Parathyroid adenoma (tissue), 2 donors: ENCODE results near the gene HKDC1.
"Not testable (repeated sequence)": the region's sequence is repeated elsewhere in the genome, so short reads cannot be mapped to it uniquely, and the experiment has no call there.

Experiments used
- H2AFZ ChIP-seq: fragments of 300-600 bp; sonication (generic); one replicate; pipeline ENCODE4 v1.7.0; 2017; ENCODE audit warnings: antibody characterized with exemption, mild to moderate bottlenecking
- H3K27ac ChIP-seq: fragments of 300-600 bp; sonication (generic); one replicate; pipeline ENCODE4 v1.7.0; 2017
- H3K27me3 ChIP-seq: fragments of 300-600 bp; sonication (generic); one replicate; pipeline ENCODE4 v1.7.0; 2017; ENCODE audit warnings: low read length; ENCODE audit not compliant: control insufficient read depth, insufficient read depth
- H3K36me3 ChIP-seq: fragments of 300-600 bp; sonication (generic); one replicate; pipeline ENCODE4 v1.7.0; 2017; ENCODE audit warnings: low read length; ENCODE audit not compliant: control insufficient read depth, insufficient read depth
- H3K4me1 ChIP-seq: fragments of 300-600 bp; sonication (generic); one replicate; pipeline ENCODE4 v1.7.0; 2017; ENCODE audit warnings: control low read depth
- H3K4me2 ChIP-seq: fragments of 300-600 bp; sonication (generic); one replicate; pipeline ENCODE4 v1.7.0; 2017; ENCODE audit warnings: low read length
- H3K4me3 ChIP-seq: fragments of 300-600 bp; sonication (generic); one replicate; pipeline ENCODE4 v1.7.0; 2017; ENCODE audit warnings: low read depth, low read length
- H3K79me2 ChIP-seq: fragments of 300-600 bp; sonication (generic); one replicate; pipeline ENCODE4 v1.7.0; 2017; ENCODE audit warnings: control low read depth
- H3K9ac ChIP-seq: fragments of 300-600 bp; sonication (generic); one replicate; pipeline ENCODE4 v1.7.0; 2017; ENCODE audit warnings: mild to moderate bottlenecking
- H3K9me3 ChIP-seq: fragments of 300-600 bp; sonication (generic); one replicate; pipeline ENCODE4 v1.7.0; 2017; ENCODE audit warnings: low read length; ENCODE audit not compliant: control insufficient read depth
- TF ChIP-seq, protein P1 (sequence below): fragments of 300-600 bp; sonication (generic); IDR thresholded peaks from one replicate; pipeline ENCODE4 v1.7.0; 2017; ENCODE audit warnings: antibody characterized with exemption, mild to moderate bottlenecking
- donor health status: primary hyperparathyroidism.

HKDC1 gene

DNA sequence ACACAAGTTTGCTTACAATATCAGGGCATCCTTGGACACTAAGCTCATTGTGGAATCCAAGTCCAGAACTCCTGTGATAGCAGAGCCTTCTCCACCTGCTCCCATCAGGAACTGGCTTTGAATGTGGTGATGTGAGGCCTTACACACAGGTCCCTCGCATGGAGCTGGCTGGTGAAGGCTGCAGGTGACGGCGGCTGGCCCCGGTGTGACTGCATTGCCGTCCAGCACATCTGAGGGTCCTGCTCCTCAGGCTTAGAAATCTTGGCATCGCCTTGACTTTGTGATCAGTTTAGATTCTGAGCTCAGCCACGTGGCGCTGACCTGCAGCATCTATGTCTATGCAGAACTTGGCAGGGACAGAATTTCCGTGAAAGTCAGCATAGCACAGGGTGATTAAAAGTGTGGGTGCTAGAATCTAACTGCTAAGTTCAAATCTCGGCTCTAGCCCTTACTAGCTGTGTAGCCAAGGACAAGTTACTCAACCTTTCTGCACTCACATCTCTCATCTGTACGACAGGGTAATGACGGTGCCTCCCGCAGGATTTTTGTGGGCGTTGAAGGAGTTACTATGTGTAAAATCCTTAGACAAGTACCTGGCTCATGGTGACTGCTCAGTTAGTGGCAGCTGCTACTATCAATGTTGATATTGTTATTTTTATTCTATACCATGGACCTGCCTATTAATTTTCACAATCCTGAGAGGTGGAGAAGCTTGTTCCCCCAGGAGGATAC lies 26.6 kb downstream of the HKDC1 start:
- Histone ChIP-seq H3K36me3 (no peaks in the 10 kb centered on the region), H3K4me2 (no peak overlapping the region), H3K27me3 (no peaks in the 10 kb centered on the region), H3K9ac (no peak overlapping the region), H3K4me3 (no peak overlapping the region), H3K79me2 (no peaks in the 10 kb centered on the region), H3K27ac (no peak overlapping the region), H3K9me3 (no peaks in the 10 kb centered on the region), H2AFZ (no peak overlapping the region), H3K4me1 (no peaks in the 10 kb centered on the region)
- TF ChIP-seq, protein P1, sequence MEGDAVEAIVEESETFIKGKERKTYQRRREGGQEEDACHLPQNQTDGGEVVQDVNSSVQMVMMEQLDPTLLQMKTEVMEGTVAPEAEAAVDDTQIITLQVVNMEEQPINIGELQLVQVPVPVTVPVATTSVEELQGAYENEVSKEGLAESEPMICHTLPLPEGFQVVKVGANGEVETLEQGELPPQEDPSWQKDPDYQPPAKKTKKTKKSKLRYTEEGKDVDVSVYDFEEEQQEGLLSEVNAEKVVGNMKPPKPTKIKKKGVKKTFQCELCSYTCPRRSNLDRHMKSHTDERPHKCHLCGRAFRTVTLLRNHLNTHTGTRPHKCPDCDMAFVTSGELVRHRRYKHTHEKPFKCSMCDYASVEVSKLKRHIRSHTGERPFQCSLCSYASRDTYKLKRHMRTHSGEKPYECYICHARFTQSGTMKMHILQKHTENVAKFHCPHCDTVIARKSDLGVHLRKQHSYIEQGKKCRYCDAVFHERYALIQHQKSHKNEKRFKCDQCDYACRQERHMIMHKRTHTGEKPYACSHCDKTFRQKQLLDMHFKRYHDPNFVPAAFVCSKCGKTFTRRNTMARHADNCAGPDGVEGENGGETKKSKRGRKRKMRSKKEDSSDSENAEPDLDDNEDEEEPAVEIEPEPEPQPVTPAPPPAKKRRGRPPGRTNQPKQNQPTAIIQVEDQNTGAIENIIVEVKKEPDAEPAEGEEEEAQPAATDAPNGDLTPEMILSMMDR, result no peak

DNA sequence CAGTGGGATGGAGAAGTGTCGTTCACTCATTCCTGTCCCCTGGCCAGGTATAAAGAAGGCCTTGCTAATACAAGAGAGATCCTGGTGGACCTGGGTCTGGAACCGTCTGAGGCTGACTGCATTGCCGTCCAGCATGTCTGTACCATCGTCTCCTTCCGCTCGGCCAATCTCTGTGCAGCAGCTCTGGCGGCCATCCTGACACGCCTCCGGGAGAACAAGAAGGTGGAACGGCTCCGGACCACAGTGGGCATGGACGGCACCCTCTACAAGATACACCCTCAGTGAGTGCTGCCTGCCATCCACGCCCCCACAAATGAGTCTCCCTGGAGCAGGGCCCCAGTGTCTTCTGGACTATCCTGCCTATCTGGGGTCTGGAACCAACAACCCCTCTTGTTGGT lies 27.2 kb downstream of the HKDC1 start:
- Histone ChIP-seq H3K4me3 (no peak overlapping the region), H3K79me2 (no peaks in the 10 kb centered on the region), H3K27ac (no peak overlapping the region), H3K36me3 (no peaks in the 10 kb centered on the region), H3K9me3 (no peaks in the 10 kb centered on the region), H3K4me1 (no peaks in the 10 kb centered on the region), H2AFZ (no peak overlapping the region), H3K9ac (no peak overlapping the region), H3K4me2 (no peak overlapping the region), H3K27me3 (no peaks in the 10 kb centered on the region)
- TF ChIP-seq, protein P1, result no peak

DNA sequence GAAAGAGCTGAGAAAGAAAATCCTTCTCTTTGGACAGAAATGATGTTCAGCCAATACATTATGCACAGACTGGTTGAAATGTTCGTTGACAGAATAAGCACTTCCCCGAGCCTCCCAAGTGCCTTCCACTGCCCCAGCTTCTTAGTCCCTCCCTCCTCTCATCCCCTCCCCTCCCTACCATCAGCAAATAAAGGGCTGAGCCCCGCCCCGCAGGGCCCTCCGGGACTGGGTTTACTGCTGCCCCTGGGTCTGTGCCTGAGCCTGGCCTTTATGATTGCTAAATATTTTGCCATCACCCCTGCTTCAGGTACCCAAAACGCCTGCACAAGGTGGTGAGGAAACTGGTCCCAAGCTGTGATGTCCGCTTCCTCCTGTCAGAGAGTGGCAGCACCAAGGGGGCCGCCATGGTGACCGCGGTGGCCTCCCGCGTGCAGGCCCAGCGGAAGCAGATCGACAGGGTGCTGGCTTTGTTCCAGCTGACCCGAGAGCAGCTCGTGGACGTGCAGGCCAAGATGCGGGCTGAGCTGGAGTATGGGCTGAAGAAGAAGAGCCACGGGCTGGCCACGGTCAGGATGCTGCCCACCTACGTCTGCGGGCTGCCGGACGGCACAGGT lies 28.1 kb downstream of the HKDC1 start:
- Histone ChIP-seq H3K27me3 (no peaks in the 10 kb centered on the region), H3K27ac (no peak overlapping the region), H2AFZ (no peak overlapping the region), H3K4me3 (no peak overlapping the region), H3K79me2 (no peaks in the 10 kb centered on the region), H3K4me2 (no peak overlapping the region), H3K9me3 (no peaks in the 10 kb centered on the region), H3K4me1 (no peaks in the 10 kb centered on the region), H3K9ac (no peak overlapping the region), H3K36me3 (no peaks in the 10 kb centered on the region)
- TF ChIP-seq, protein P1, result no peak

DNA sequence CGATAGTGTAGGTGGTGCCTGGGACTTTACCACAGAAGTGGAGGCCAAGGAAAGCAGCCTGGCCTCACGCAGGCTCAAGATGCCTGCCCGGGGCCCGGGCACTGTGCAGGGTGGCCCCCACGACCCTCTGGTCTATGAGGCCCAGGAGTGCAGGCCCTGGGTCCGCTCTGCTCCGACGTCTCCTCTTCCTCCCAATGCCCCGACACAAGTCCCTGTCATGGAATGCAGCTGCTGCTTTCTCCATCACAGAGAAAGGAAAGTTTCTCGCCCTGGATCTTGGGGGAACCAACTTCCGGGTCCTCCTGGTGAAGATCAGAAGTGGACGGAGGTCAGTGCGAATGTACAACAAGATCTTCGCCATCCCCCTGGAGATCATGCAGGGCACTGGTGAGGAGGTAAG lies 29.9 kb downstream of the HKDC1 start:
- no peak overlapping the region for H3K4me3 ChIP-seq
- TF ChIP-seq, protein P1, result no peak

DNA sequence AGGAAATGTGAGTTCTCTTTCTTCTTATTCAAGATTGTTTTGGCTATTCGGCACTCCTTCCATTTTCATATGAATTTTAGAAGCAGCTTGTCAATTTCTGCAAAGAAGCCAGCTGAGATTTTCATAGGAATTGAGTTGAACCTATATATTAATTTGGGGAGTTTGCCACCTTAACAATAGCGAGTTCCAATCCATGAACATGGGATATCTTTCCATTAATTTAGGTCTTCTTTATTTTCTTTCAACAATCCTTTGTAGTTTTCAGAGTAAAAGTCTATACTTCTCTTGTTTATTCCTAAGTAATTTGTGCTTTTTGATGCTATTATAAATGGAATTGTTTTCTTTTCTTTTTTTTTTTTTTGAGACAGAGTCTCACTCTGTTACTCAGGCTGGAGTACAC lies 31.3 kb downstream of the HKDC1 start:
- not testable (repeated sequence) for H3K36me3 ChIP-seq, H2AFZ ChIP-seq

More for the DNA sequence above, 29.9 kb downstream of the HKDC1 start:
- Histone ChIP-seq H3K79me2 (no peaks in the 10 kb centered on the region), H3K4me2 (no peak overlapping the region), H3K27me3 (no peaks in the 10 kb centered on the region), H3K4me1 (no peaks in the 10 kb centered on the region), H2AFZ (no peak overlapping the region), H3K9ac (no peak overlapping the region), H3K36me3 (no peaks in the 10 kb centered on the region), H3K27ac (no peak overlapping the region), H3K9me3 (no peaks in the 10 kb centered on the region)

More for the DNA sequence above, 31.3 kb downstream of the HKDC1 start:
- not testable (repeated sequence) for H3K4me2 ChIP-seq, H3K27me3 ChIP-seq, H3K4me1 ChIP-seq, H3K79me2 ChIP-seq, H3K9me3 ChIP-seq, H3K9ac ChIP-seq, H3K4me3 ChIP-seq, H3K27ac ChIP-seq
